Activated gamma-delta T cell (primary cell): ENCODE data around the gene ARHGAP27.
"Not testable (repeated sequence)": the region's sequence is repeated elsewhere in the genome, so short reads cannot be mapped to it uniquely, and the experiment has no call there.

ENCODE experiments used
- DNase-seq: peaks from one replicate; lab custom pipeline; 2025; lab: John Stamatoyannopoulos, UW

The ARHGAP27 gene

DNA sequence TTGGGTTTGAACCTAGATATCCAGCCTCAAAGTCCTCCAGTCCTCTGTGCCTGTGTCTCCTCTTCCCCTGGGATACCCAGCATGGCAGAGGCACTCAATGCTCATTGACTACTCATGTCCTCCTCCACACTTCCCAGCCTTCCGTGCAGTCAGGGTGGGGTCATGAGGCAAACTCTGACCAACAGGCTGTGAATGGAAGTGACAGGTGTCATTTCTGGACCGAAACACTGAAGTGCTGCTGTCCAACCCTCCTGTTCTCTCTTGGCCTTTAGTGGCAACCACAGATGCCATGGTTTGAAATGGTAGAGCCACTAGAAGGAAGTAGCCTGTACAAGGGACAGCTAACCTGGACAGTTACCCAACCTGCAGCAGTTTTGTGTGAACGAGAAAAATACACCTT, 69.2 kb downstream of the ARHGAP27 start:
- DNase-seq: no peak

- DNase-seq: no peak
These were observed 70.7 kb downstream of the ARHGAP27 start for GRCh38 chr17:45361976-45362375.

- DNase-seq: no peak
These were observed 71.2 kb downstream of the ARHGAP27 start for GRCh38 chr17:45361451-45361850.

- no peak for DNase-seq
These were observed 75.2 kb downstream of the ARHGAP27 start for GRCh38 chr17:45357364-45357997.

DNA sequence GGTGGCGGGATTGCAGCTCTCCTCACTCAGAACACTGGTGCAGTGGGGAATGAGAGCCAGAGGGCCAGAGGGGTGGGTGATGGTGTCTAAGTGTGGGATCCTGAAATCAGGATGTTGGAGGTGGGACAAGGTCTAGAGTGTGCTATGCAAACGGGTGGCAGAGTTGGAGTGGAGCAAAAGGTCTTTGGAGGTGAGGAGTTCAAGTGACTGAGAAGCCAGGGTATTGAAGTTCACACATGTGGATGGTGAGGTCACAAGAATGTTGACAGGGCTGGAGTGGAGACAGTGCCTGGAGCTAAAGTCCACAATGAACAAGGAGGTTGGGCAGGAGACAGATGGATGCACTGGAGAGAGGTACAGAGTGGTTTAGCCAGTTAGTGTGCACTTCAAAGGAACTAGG, 77.6 kb downstream of the ARHGAP27 start:
- DNase-seq: no peak

GRCh38 chr17:45353043-45353442, 79.6 kb downstream of the ARHGAP27 start:
- no peak for DNase-seq

DNA sequence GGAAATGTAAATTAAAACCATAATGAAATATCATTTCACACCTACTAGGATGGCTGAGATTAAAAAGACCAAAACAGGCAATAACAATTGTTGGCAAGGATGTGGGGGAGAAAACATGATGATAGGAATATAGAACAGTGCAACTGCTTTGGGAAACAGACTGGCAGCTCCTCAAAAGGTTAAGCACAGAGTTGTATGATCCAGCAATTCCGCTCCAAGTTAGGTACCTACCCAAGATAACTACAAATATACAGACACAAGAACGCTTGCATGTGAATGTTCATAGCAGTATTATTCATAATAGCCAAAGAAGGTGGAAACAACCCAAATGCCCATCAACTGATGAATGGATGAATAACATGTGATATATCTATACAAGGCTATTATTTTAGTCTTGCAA, 80.8 kb downstream of the ARHGAP27 start:
- DNase-seq: no peak

DNA sequence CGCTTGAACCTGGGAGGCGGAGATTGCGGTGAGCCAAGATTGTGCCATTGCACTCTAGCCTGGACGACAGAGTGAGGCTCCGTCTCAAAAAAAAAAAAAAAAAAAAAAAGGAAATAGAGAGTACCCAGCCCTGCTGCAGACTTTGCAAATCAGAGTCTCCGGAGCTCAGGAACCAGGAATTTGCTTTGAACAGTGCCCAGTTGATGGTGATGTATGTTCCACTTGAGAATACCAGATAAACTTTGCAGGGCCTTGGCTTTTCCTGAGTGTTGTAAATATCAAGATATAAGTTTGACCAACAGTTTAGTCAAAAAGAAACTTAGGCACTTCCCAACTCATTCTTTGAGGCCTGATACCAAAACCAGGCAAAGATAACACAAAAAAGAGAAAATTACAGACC, 85.2 kb downstream of the ARHGAP27 start:
- no peak for DNase-seq

GRCh38 chr17:45346216-45347015, 86.3 kb downstream of the ARHGAP27 start:
- no peak for DNase-seq

- DNase-seq: no peak
These were observed 87.0 kb downstream of the ARHGAP27 start for GRCh38 chr17:45345554-45346215.

- no peak for DNase-seq
These were observed 87.5 kb downstream of the ARHGAP27 start for GRCh38 chr17:45345246-45345553.

DNA sequence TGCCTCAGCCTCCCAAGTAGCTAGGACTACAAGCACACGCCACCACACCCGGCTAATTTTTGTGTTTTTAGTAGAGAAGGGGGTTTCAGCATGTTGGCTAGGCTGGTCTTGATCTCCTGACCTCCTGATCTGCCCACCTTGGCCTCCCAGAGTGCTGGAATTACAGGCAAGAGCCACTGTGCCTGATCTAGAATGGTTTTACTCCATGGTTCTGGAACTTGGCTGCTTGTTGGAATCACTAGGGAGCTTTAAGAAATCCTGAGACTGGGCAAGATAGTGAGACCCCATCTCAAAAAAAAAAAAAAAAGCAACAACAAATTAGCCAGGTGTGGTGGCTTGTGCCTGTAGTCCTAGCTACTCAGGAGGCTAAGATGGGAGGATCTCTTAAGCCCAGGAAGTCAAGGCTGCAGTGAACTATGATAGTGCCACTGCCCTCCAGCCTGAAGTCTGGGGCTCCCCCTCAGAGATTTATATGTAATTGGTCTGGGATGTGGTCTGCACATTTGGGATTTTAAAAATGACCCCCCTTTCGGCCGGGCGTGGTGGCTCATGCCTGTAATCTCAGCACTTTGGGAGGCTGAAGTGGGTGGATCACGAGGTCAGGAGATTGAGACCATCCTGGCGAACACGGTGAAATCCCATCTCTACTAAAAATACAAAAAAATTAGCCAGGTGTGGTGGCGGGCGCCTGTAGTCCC, 88.6 kb downstream of the ARHGAP27 start:
- DNase-seq: not testable (repeated sequence)
